Upper lobe of left lung (tissue), 6 donors: Measurements from ENCODE around the gene DGKZ. TPM values are rescaled to one million over a fixed set of nuclear protein-coding genes. Genes with fewer than 3 reads are reported as not detected.

Experiments
- ATAC-seq, 2 donors: fragments of 200-7000 bp; cut with Tn5 transposase; one replicate each; pipeline ENCODE4 v1.9.1; 2022; ENCODE audit warnings: mild to moderate bottlenecking in 2 of 2, moderate library complexity in 2 of 2; ENCODE audit not compliant: low FRiP score in 2 of 2
- DNase-seq, 2 donors: peaks; one replicate each; pipeline ENCODE4 v3.0.0-alpha.2; 2019 to 2020
- H3K27ac ChIP-seq, 4 donors: fragments of 200-600 bp; sonication (generic); one replicate each; pipeline ENCODE4 v1.5.1; 2016 to 2019
- H3K27me3 ChIP-seq, 4 donors: fragments of 200-600 bp; sonication (generic); one replicate each; pipeline ENCODE4 v1.5.1; 2017 to 2019
- H3K36me3 ChIP-seq, 4 donors: fragments of 200-600 bp; sonication (generic); one replicate each; pipeline ENCODE4 v1.5.1; 2016 to 2019
- H3K4me1 ChIP-seq, 4 donors: fragments of 200-600 bp; sonication (generic); one replicate each; pipeline ENCODE4 v1.5.1; 2018 to 2019
- H3K4me3 ChIP-seq, 4 donors: fragments of 200-600 bp; sonication (generic); one replicate each; pipeline ENCODE4 v1.5.1; 2017 to 2019; ENCODE audit warnings: mild to moderate bottlenecking in 2 of 4, moderate library complexity in 1 of 4
- H3K9me3 ChIP-seq, 4 donors: fragments of 200-600 bp; sonication (generic); one replicate each; pipeline ENCODE4 v1.5.1; 2018 to 2019
- CTCF ChIP-seq, 6 experiments: fragments of 450-650 bp in 4 of 6; fragments of 200-600 bp in 2 of 6; sonication (generic) in 2 of 6; IDR thresholded peaks; one replicate each; pipeline ENCODE4 v1.5.1; 2016 to 2019; ENCODE audit warnings: antibody characterized with exemption in 6 of 6
- EP300 ChIP-seq, 4 donors: sonication (generic); formaldehyde crosslinking; IDR thresholded peaks; one replicate each; pipeline ENCODE4 v1.5.1; 2017; ENCODE audit warnings: antibody characterized with exemption in 4 of 4, control low read depth in 2 of 4
- POLR2A ChIP-seq, 4 donors: fragments of 450-650 bp; IDR thresholded peaks; one replicate each; pipeline ENCODE4 v1.5.1; 2016 to 2017; ENCODE audit warnings: antibody characterized with exemption in 4 of 4, mild to moderate bottlenecking in 2 of 4
- POLR2AphosphoS5 ChIP-seq, 2 donors: sonication (generic); formaldehyde crosslinking; IDR thresholded peaks; one replicate each; pipeline ENCODE4 v1.5.1; 2017; ENCODE audit warnings: antibody characterized with exemption in 2 of 2
- WGBS, 2 donors: methylation state at CpG; one replicate each; pipeline ENCODE4 v1.1.5; 2017 to 2018; 5-methylcytosine and 5-hydroxymethylcytosine counted together
- total RNA-seq, 6 donors: library from RNA; depleted of rRNA in 4 of 6; stranded (reverse); fragments of >200 nt in 4 of 6; gene quantifications; one replicate each; pipeline versions ENCODE4 v1.1.0 to v1.2.1, GENCODE V29; 2016 to 2021
- donor health status: DM: no; HTN: no; CAD: no; lungs with moderate emphysema.
- donor health status: DM: no; HTN: yes; CAD: no; lungs with severe emphysema.

Gene DGKZ
- total RNA-seq, 6 donors from 2014 or later, result 55.1 to 145 (median 65.5) TPM

- no peak for ATAC-seq
- Histone ChIP-seq H3K9me3 (no peaks in the 10 kb centered on the region), H3K27me3 (peaks cover 0 to 42% (median 29%) of the 10 kb centered on the region in 4 donors), H3K36me3 (peaks cover 0 to 20% (median 18%) of the 10 kb centered on the region in 4 donors), H3K4me3 (no peak overlapping the region), H3K4me1 (peaks cover 29 to 42% (median 40%) of the 10 kb centered on the region in 4 donors), H3K27ac (no peak overlapping the region)
- no peak for DNase-seq
- TF ChIP-seq POLR2A (IDR thresholded peaks at IDR 0.05), result no peak
- TF ChIP-seq EP300 (IDR thresholded peaks at IDR 0.05), result no peak
- TF ChIP-seq POLR2AphosphoS5 (IDR thresholded peaks at IDR 0.05), result no peak
- no peak for TF ChIP-seq CTCF (IDR thresholded peaks at IDR 0.05)
- 68 to 78% methylated on average over 4 of the region's 4 CpGs for WGBS, 2 donors
Observed at GRCh38 chr11:46393231-46393616, 46.0 kb downstream of the DGKZ start.

GRCh38 chr11:46393759-46394158, 46.5 kb downstream of the DGKZ start:
- Histone ChIP-seq H3K36me3 (peaks cover 0 to 25% (median 18%) of the 10 kb centered on the region in 4 donors), H3K27me3 (peaks cover 0 to 37% (median 29%) of the 10 kb centered on the region in 4 donors), H3K4me1 (peaks cover 29 to 42% (median 40%) of the 10 kb centered on the region in 4 donors), H3K9me3 (no peaks in the 10 kb centered on the region), H3K4me3 (no peak overlapping the region), H3K27ac (no peak overlapping the region)
- TF ChIP-seq POLR2AphosphoS5 (IDR thresholded peaks at IDR 0.05), result no peak
- no peak for TF ChIP-seq CTCF (IDR thresholded peaks at IDR 0.05)
- no peak for TF ChIP-seq EP300 (IDR thresholded peaks at IDR 0.05)
- no peak for TF ChIP-seq POLR2A (IDR thresholded peaks at IDR 0.05)
- no peak for ATAC-seq
- 72 to 100% methylated on average over 1 to 4 of the region's 4 CpGs for WGBS, 2 donors
- no peak for DNase-seq

GRCh38 chr11:46397526-46397925, 50.3 kb downstream of the DGKZ start:
- H3K36me3 ChIP-seq, result peaks cover 0 to 31% (median 26%) of the 10 kb centered on the region in 4 donors
- 98% methylated on average over 19 of the region's 19 CpGs for WGBS, 2 donors

GRCh38 chr11:46402957-46403902, 56.0 kb downstream of the DGKZ start:
- 78 to 79% methylated on average over 6 of the region's 6 CpGs for WGBS, 2 donors
- ATAC-seq (no peak), DNase-seq (no peak)
- no peaks in the 10 kb centered on the region for H3K4me1 ChIP-seq
- no peak overlapping the region for H3K27ac ChIP-seq
- no peak overlapping the region for H3K4me3 ChIP-seq
- H3K36me3 ChIP-seq, result peaks cover 7 to 67% (median 39%) of the 10 kb centered on the region in 4 donors
- TF ChIP-seq POLR2A (IDR thresholded peaks at IDR 0.05) (no peak), EP300 (IDR thresholded peaks at IDR 0.05) (no peak), POLR2AphosphoS5 (IDR thresholded peaks at IDR 0.05) (no peak), CTCF (IDR thresholded peaks at IDR 0.05) (no peak)
- H3K9me3 ChIP-seq, result no peaks in the 10 kb centered on the region
- H3K27me3 ChIP-seq, result no peaks in the 10 kb centered on the region

More at GRCh38 chr11:46397526-46397925, 50.3 kb downstream of the DGKZ start:
- ATAC-seq (no peak), DNase-seq (peak in 1 of 2 donors; percentile 58)
- peaks cover 0 to under 1% (median 0%) of the 10 kb centered on the region in 4 donors for H3K27me3 ChIP-seq
- H3K4me1 ChIP-seq, result peaks cover 3 to 7% (median 6%) of the 10 kb centered on the region in 4 donors
- H3K4me3 ChIP-seq, result no peak overlapping the region
- H3K9me3 ChIP-seq, result no peaks in the 10 kb centered on the region
- no peak overlapping the region for H3K27ac ChIP-seq
- TF ChIP-seq EP300 (IDR thresholded peaks at IDR 0.05) (no peak), POLR2AphosphoS5 (IDR thresholded peaks at IDR 0.05) (no peak), POLR2A (IDR thresholded peaks at IDR 0.05) (no peak), CTCF (IDR thresholded peaks at IDR 0.05) (no peak)
